ENCODE results near the gene TJP3. TPM values are rescaled to one million over a fixed set of nuclear protein-coding genes. Genes with fewer than 3 reads are reported as not detected.

Gene TJP3
- total RNA-seq, 2 donors from 2014 or later = 1.1 TPM; not detected in 1

DNA sequence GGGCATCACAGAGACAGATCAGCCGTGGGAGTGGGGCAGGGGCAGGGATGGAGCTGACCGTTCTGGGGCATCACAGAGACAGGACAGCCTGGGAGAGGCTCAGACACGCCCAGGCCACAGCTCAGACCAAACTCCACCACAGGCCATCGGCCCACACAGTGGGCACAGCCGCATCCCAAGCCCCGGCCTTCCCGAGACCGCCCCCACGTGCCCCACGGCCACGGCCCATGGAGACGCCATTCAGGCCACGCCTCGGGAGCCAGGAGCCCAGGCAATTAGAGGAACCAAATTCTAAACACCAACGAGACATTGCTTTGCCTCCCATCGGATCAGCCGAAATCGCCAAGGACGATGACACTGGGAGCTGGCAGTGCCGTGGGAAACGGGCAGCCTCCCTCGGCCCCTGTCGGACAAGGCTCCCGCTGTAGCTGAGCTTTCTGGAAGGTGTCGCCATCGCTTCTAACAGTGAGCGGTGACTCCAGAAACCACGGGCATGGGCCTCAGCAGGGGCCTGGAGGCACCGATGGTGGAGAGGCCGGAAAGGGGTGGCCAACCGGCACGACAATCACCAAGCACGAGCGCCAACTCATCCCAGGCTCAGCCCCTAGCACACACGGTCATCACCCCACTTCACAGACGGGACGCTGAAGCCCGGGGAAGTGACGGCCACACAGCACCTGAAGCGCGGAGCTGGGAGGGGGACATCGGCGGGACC, 10.4 kb upstream of the TJP3 start:
- Histone ChIP-seq H3K27ac (peak overlapping the region; percentile 84 to 90), H3K36me3 (peaks cover 11% of the 10 kb centered on the region), H3K4me1 (peaks cover 0 to 35% of the 10 kb centered on the region in 2 donors), H3K27me3 (no peaks in the 10 kb centered on the region), H3K9me3 (no peaks in the 10 kb centered on the region), H3K4me3 (peak overlapping the region in 1 of 2 donors; percentile 87)
- no peak for TF ChIP-seq CTCF (IDR thresholded peaks at IDR 0.05)
- no peak for DNase-seq (ENCODE audit: low spot score)

- peak overlapping the region; percentile 87 to 96 for H3K4me3 ChIP-seq
Measured at GRCh38 chr19:3698386-3698950, 9.7 kb upstream of the TJP3 start.

GRCh38 chr19:3698974-3699740, 9.0 kb upstream of the TJP3 start:
- Histone ChIP-seq H3K36me3 (peaks cover 11% of the 10 kb centered on the region), H3K9me3 (no peaks in the 10 kb centered on the region), H3K27me3 (no peaks in the 10 kb centered on the region), H3K4me3 (peak overlapping the region; percentile 87 to 96), H3K27ac (peak overlapping the region; percentile 84 to 90), H3K4me1 (peaks cover 0 to 28% of the 10 kb centered on the region in 2 donors)
- peak in 1 of 2 donors; percentile 12 for TF ChIP-seq CTCF (IDR thresholded peaks at IDR 0.05)
- DNase-seq (ENCODE audit: low spot score) = peak; percentile 64

More at GRCh38 chr19:3698386-3698950, 9.7 kb upstream of the TJP3 start:
- H3K36me3 ChIP-seq = peaks cover 11% of the 10 kb centered on the region
- DNase-seq (ENCODE audit: low spot score) = no peak
- H3K27ac ChIP-seq = peak overlapping the region; percentile 84 to 90
- peaks cover 0 to 29% of the 10 kb centered on the region in 2 donors for H3K4me1 ChIP-seq
- H3K9me3 ChIP-seq = no peaks in the 10 kb centered on the region
- no peaks in the 10 kb centered on the region for H3K27me3 ChIP-seq
- no peak for TF ChIP-seq CTCF (IDR thresholded peaks at IDR 0.05)

DNA sequence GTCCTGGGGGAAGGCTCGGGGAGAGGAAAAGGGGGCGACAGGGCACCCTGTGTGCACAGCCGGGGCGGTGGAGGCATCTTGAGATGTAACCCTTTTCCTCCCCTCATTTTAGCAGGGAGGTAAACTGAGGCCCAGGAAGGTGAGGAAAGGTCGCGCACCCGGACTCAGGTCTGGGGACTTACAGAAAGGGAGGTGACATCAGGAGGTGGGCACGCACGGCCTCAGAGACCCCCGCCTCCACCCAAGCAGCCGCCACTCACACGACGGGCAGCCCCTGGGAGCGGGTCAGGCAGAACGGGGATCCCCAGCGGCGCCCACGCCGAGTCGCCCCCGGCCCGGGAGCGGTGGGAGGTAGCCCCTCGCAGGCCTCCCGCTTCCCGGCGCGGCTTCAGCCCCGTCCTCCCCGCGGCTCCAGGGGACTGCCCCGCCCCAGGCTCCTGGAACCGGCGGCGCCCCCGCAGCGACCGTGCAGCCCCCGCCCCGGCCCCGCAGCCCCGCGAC, 8.4 kb upstream of the TJP3 start:
- Histone ChIP-seq H3K4me3 (peak overlapping the region; percentile 87 to 96), H3K4me1 (peaks cover 0 to 25% of the 10 kb centered on the region in 2 donors)
- DNase-seq (ENCODE audit: low spot score) = no peak

More for the DNA sequence above, 8.4 kb upstream of the TJP3 start:
- H3K36me3 ChIP-seq = peaks cover 7% of the 10 kb centered on the region
- no peaks in the 10 kb centered on the region for H3K27me3 ChIP-seq
- TF ChIP-seq CTCF (IDR thresholded peaks at IDR 0.05) = no peak
- peak overlapping the region; percentile 84 to 90 for H3K27ac ChIP-seq
- no peaks in the 10 kb centered on the region for H3K9me3 ChIP-seq

All from right atrium auricular region (tissue), 2 donors.